ENCODE data around the gene LDLRAD2.

GRCh38 chr1:21847223-21848205 lies 35.4 kb downstream of the LDLRAD2 start:
- no peak for TF ChIP-seq CTBP1 (IDR thresholded peaks at IDR 0.05; ENCODE audit: borderline replicate concordance)
- no peak for TF ChIP-seq ETV6 (IDR thresholded peaks at IDR 0.05; ENCODE audit: borderline replicate concordance in 1 of 2, low read depth in 2 of 2, low read length in 1 of 2)
- TF ChIP-seq ETV6 (CRISPR knock-in tag; IDR thresholded peaks at IDR 0.05; ENCODE audit: borderline replicate concordance), result no peak
- TF ChIP-seq ATF3 (IDR thresholded peaks at IDR 0.05), result no peak
- TF ChIP-seq ATF3 (CRISPR knock-in tag; conservative IDR thresholded peaks at IDR 0.05), result no peak
- no peak for TF ChIP-seq ZNF76 (CRISPR knock-in tag; IDR thresholded peaks at IDR 0.05; ENCODE audit: borderline replicate concordance)
- no peak for TF ChIP-seq FOXP4 (CRISPR knock-in tag; IDR thresholded peaks at IDR 0.05; ENCODE audit: borderline replicate concordance)
- no peak for TF ChIP-seq SMAD1 (IDR thresholded peaks at IDR 0.05; ENCODE audit: low read depth, low read length, partially characterized antibody)
- no peak for TF ChIP-seq CTCF (IDR thresholded peaks at IDR 0.05 in 2 of 3, conservative IDR thresholded peaks at IDR 0.05 in 1 of 3; ENCODE audit: insufficient read depth in 2 of 3, low read depth in 1 of 3, low read length in 3 of 3)
- no peak for TF ChIP-seq EZH2 (IDR thresholded peaks at IDR 0.05; ENCODE audit: borderline replicate concordance, low read depth, low read length)
- no peak for TF ChIP-seq YY1 (IDR thresholded peaks at IDR 0.05; ENCODE audit: borderline replicate concordance in 1 of 3, control insufficient read depth in 1 of 3, extremely low read depth in 1 of 3, insufficient read depth in 3 of 3, insufficient read length in 1 of 3, insufficient replicate concordance in 2 of 3, low read depth in 1 of 3, low read length in 2 of 3)
- no peak for TF ChIP-seq PHF21A (IDR thresholded peaks at IDR 0.05; ENCODE audit: borderline replicate concordance, low read depth)

Measured in K562 (cell line).